Stimulated activated CD8-positive, alpha-beta memory T cell treated with anti-CD3 and anti-CD28 coated beads, Interleukin-15, amount 100 ng/mL, for 24 hours (primary cell): ENCODE measurements around the gene SP5.
"Not testable (repeated sequence)": the region's sequence is repeated elsewhere in the genome, so short reads cannot be mapped to it uniquely, and the experiment has no call there.

Source experiments
- DNase-seq: peaks from one replicate; pipeline ENCODE4 v3.0.0-alpha.2; 2020; ENCODE audit warnings: low read depth

SP5 gene

DNA sequence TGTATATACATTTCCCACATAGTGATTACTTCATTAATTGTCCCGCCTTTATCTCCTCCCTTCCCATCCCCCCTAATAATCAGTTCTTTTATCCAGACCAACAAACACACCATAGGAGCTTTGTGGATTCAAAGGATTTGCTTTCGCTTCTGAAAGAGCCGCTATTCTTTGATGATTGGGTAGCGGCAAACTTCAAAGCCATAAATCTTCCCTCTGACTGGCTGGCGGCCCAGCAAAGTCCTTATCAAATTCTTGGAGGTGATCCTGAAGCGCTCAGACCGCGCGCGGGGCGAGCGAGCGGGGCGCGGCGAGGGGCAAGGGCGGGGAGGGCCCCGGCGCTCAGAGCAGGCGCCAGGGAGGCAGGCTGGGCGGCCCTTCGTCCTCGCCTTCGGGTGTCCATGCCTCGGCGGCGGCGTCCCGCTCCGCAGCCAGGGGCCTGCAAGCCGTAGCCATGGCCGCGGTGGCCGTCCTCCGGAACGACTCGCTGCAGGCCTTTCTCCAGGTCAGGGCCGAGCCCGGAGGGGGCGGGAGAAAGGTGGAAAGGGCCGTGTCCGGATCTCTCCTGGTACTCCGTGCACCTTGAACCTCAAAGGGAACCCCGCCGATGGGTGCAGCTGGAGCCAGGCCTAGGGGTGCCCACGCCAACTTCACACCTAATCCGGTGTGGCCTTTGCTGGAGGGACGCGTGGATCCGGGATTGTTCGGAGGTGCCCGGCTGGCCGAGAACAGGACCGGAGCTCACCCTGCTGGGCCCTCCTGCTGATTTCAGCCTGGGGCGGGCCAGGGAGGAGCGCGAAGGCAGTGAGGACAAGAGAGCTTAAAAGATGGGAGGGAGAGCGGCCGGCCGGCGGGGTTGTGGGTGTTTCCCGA lies at the start of gene SP5:
SP5 (plus strand) TSS at position 276 of the 870 bp plus-strand sequence; CDS start at position 452, 176 bp downstream.
- no peak for DNase-seq

DNA sequence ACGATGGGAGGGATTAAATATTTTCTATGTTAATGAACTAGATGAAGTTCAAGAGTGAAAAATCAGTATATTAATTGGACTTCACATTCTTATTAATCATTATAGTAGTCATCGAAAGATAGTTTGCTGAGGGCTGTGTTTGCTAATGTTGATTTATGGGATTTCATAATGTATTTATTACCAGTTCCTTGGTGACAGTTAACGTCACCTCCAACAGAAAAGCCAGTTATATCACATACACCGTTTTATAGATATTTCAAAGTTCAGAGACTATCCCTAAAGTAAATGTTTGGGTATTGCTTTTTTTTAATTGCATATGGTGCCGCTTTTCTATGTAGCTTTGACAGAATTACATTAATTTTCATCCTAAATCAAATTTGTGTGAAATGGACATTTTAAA lies 49.4 kb upstream of the SP5 start:
- no peak for DNase-seq

DNA sequence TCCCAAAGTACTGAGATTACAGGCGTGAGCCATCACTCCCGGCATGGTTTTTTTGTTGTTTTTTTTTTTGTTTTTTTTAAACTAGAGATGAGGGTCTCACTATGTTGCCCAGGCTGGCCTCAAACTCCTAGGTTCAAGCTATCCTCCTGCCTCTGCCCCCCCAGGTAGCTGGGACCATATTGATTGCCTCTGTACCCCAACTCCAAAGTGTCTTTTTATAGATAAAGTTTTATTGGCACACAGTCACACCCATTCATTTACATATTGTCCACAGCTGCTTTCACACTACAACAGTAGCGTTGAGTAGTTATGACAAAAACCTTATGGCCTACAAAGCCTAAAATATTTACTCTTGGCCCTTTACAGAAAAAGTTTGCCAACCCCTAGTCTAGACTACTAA lies 45.2 kb upstream of the SP5 start:
- no peak for DNase-seq

DNA sequence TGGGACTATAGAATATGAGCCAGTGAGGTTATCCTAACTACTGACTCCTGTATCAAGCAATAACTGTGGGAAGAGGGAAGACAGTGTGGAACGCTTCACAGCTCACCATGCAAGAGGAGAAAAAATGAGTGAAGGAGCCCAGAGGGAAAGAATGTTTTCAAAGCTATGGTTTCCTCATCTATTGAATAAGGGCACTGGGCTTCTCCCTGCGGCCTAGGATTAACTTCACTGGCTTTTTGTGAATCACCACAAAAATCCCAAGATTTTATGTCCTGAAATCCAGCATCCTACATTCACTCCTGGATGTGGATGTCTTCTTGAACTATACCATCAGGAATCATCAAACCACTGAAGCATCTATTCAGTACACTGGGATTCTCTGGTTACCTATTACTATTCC lies 44.5 kb upstream of the SP5 start:
- no peak for DNase-seq

DNA sequence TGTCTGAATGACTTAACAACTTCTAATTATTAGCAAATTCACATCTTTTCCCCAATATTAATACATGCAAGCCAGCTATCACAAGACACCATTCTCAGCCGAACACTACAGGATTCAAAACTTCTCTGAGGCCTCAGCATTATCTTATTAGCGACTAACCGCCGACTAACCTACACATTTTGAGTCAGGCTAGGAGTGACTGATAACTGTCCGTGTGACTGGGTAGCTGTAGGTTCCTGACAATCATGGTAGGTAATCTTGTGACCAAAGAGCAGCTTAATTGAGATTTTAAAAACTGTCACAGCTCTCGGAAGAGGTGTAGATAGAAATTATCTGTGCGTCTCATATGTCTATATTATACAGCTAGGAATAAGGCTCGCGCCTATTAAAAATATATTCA lies 44.1 kb upstream of the SP5 start:
- DNase-seq: no peak

DNA sequence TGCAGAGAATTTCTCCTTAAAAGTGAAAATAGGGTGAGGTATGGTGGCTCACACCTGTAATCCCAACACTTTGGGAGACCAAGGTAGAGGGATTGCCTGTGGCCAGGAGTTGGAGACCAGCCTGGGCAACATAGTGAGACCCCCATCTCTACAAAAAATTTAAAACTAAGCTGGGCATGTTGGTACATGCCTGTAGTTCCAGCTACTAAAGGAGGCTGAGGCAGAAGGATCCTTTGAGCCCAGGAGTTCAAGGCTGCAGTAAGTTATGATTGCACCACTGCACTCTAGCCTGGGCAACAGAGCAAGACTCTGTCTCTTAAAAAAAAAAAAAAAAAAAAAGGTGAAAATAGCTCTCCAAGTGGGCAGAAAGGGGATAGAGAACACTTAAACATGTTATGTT lies 40.9 kb upstream of the SP5 start:
- DNase-seq: not testable (repeated sequence)

DNA sequence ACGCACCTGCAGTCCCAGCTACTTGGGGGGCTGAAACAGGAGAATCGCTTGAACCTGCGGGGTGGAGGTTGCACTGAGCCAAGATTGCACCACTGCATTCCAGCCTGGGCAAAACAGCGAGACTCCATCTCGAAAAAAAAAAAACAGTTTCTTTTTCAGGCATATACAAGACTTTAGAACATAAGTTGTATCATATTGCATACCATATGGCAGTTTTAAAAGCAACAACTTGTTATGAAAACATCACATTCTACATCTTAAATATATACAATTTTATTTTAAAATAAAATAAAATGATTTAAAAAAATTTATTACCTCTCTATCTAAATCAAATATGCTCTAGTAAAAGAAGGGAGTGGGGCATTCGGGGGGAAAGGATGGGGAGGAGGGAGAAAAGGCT lies 39.4 kb upstream of the SP5 start:
- DNase-seq: no peak

DNA sequence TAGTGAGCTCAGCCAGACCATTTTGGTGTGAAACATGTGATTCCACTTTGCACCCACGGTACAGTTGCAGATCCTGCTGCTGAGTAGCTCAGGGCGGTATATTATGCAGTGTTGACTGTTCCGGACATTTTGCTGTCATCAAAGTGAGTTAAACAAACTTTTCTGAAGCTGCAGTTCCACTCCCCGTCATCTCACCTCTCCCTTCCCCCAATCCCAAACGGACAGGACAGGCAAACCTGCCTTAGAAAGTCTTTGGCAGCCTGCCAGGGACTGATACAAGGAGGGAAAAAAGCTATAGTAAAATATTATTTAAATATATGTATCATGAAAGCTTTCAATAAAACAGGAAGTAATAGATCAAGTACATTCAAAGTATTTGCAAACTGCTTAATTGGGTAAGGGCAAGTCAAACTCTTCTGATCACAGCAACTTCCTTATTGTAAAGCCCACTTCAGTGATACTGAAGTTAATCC lies 35.5 kb upstream of the SP5 start:
- no peak for DNase-seq

DNA sequence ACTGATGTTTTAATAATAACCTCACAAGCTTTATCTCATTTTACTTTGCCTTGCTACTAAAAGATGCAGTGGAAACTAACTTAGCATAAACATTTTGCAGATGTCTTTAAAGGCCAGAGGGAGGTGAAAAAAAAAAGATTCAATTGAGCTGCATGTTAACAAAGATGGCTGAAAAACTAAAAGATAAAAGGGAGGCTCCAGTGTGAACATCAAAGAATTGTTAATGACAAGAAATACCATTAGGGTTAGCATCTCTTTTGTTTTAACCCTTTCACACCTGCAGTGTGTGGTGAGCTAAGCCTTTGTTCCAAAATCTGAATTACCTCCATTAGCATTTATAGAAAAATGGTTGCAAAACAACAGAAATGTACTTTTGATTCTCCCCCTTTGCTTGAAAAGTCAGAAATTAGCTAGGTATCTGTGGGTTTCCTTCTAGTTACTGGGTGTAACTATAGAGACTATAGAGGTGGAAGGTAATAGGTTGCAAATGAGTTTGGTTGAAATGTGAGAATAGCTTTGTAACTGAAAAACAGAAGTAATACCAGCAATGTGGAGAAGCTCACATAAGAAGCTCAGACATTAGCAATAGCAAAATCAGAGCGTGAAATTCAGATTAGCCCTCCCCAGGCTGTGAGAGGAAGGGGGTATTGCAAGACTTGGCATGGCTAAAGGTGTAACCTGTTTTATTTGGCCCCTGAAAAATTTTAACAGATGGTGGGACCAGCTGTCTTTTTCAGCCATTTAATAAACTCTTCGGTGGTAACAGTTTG lies 34.8 kb upstream of the SP5 start:
- no peak for DNase-seq

DNA sequence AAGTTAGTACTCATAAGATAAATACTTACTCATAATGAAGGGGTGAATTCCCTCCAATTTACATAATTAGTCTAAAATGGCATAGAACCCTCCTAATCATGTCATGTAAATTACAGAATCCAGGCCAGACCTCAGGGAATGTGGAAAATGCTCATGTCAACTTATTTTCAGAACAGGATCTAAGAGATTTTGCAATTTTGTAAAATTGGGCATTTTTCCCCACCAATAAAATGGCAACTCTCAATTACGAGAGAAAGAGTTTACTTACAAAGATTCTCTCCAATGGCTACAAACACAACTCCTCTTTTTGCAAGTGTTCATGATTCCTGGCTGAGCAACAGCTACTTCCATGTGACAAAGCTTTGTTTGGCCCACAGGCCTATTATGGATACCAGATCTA lies 33.8 kb upstream of the SP5 start:
- DNase-seq: no peak

DNA sequence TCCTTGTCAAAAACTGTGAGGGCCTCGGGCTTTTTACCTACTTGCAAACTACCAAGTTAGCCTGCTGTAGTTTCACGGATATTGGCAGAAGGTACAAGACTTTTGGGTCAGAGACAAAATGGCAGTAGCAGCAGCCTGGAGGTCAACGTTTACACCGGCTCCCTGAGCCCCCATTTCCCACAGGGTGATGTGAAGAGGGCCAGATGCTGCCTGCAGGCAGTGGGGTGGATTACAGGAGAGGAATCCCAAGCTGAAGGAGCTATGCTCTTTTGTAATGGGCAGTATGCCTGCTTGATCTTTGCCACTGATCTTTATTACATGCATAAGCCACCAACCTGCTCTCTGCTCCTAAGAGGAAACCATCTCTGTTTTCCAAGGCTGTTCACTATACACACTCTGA lies 29.5 kb upstream of the SP5 start:
- DNase-seq: no peak

DNA sequence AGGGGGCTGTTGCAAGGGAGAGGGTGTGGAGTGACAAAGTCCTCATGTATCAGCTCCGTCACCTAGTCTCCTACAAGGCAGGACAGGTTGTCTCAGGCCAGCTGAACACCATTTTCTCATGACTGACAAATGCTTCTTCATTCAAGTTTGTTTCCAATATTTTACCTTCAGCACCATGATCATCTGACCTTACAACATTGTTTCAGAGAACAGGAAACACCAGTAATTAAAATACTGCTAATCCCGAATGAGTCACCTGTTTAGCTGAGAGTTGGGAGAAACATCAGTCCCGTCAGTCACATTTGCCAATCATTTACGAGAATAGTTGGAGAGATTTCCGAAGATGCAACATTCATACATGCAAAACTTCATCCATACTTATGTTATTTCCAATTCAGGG lies 25.7 kb upstream of the SP5 start:
- DNase-seq: no peak

DNA sequence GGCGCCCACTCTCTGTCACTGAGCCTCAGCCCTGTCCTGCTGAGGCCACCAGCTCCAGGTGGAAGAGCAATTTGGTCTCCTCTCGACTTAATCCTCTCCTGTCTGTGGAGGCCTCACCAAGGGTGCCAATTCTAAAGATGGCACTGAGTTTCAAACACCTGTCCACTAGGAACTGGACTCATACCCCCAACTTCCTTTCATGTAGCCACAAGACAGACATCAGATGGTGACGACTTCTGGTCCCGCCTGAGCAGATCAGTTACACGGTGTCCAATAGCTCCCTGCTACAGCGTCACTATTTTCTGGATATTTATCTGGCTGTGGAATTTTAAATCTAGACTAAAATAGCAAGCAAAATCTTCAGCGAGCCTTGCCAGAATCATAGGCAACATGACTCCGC lies 24.5 kb upstream of the SP5 start:
- DNase-seq: no peak

DNA sequence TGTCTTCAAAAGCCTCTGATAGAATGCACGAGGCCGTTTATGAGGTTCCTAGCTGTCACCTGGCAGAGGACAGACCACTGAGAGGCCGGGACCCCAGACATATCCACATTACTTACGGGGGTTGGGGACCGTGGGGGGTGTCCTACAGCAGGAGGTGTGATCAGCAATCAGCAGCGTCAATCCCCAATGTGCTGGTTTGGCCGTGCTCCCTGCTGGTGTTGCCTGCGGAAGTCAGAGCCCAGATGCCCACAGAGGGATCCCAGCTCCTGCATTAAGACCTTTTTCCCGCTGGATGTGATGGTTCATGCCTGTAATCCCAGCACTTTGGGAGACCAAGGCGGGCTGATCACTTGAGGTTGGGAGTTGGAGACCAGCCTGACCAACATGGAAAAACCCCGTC lies 20.8 kb upstream of the SP5 start:
- DNase-seq: no peak

DNA sequence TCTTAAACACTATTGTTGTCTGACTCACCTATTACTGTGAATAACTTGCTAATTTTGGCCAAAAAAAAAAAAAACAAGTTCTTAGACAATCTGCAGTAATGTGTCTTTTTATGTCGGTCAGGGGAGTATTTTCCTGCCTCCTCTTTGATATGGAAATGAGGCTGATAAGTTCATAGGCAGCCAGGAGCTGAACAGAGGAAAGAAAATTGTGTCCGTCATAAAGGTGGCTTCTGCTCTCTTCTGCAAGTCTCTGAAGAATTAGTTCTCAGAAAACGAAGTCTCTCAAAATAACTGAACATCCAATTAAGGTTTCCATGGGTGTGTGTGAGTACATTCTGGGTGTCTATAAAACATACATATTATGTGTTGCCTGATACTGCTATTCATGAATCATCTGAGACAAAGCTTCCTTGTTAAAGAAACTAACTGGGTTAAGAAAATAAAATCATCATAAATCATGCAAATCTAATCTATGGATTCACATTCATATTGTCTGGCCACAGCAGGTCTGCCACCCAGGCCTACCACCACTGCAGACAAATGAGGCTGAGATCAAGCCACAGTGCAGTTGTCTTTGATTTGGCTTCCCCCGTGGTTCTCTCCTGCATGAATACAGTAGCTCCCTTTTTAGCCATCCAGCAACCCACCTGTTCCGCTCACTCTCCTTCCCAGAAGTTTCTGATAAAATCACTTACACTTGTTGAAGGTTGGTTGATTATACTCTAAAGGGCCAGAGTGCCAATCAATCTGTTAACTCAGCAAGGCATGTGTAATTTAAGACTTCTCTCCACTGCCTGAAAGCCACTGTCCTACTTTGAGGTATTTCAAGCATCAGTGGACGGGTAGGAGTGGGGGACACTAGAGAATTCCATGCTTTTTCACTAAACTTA lies 19.4 kb upstream of the SP5 start:
- no peak for DNase-seq

DNA sequence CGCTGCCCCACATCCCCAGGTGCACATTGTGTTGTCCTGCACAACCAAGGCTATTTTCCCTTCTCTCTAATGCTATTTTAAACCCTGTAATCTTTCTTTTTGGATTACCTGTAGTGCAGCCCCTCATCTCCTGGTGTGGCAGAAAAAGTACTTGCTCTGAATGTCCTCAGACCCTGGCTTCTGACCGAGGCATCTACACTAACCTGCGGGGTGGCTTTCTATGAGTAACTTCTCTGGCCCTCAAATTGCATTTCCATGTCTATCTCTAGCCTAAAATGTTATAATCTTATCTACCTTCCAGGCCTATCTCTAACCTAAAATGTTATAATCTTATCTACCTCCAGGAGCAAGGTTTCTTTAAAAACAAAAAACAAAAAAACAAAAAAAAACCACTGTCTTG lies 18.2 kb upstream of the SP5 start:
- DNase-seq: no peak

DNA sequence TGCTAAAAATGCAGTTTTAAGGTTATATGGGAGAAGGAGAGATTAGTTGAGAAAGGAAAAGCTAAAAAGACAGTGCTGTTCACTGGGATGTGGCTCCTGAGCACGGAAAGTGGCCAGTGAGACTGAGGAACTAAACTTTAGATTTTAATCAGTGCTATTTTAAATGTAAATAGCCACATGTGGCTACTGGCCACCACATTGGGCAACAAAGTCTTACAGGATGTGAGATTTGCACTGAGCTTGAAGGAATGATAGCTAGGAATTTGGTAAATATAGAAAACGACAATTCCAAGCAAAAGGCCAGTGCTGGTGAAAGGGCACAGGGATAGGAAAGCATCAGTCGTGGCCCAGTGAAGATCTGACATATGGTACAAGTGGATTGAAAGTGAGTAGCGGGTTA lies 14.1 kb upstream of the SP5 start:
- DNase-seq: no peak

DNA sequence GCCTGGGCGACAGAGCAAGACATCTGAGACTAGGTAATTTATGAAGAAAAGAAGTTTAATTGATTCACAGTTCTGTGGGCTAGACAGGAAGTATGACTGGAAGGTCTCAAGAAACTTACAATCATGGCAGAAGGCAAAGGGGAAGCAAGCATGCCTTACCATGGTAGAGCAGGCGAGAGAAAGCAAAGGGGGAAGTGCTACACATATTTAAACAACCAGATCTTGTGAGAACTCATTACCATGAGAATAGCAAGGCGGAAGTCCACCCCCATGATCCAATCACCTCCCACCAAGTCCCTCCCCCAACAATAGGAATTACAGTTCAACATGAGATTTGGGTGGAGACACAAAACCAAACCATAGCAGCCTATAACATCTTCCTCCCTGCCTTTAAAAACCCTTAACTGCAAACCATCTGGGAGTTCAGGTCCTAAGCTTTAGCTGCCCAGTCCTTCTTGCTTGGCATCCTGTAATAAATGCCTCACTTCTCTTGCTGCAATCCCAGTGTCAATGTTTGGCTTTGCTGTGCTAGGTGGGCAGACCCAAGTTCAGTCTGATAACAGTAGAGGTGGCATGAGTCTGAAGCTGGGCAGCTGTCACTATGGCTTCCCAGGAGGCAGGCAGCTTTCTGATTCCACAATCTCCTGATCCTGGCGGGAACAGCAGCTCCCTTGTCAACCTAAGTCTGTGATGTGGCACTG lies 11.2 kb upstream of the SP5 start:
- no peak for DNase-seq

DNA sequence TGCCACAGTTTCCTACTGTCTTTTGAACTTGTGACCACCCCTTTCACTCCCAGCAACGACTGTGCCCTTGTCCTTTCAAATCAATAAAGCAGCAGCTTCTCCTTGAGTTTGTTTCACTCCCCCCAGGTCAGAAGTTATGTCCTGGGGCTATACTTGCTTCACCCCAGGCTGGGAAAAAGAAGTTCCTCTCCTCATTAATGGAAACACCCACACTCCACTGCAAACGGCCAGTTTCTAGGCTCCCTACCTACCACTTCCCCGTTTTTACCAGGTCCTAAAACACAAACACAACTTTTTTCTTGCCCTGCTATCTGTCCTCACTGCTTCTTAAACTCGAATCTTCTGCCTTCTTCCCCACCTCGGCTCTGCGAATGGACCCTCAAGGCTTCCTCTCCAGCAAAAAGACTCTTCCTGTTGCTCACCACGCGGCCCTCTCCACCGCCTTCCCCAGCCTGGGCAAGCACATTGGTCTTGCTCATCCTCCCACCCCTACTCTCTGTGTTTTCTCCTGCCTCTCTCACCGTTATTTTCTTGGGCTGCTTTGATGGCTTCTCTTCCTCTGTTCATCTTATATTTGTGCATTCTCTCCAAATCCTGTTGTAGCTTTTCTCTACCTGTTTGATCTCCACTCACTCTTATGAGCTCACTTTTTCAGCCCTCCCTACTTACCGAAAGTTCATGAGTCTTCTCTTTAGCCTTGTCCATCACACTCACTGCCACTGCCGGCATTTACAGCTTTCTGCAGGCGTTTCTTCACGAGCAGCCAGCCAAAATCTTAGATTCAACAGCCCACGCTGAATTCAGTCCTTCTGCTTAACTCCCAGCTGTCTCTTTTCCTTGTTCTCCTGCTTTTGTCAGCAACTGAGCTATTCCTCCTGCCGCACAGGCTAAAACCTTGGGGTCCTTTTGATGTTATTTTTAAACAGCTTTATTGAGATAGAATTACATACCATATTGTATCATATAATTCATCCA lies 7.0 kb upstream of the SP5 start:
- DNase-seq: no peak

DNA sequence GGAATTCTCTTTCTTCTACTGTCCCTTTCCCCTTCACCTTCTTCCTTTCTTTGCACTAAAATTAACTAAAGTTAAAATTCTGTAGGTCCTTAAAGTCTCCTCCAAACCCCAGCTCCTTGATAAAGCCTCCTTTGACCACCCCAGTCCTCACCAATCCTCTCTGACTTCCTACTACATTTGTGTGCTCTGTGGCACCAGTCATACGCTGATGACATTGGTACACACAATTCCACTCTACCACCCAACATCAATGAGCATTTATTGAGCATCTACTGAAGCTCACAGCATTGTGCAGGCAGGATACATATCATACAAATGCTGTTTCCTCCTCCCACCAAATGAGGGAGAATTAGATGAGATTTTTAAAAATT lies 4.5 kb upstream of the SP5 start:
- DNase-seq: no peak
